CD4-positive, alpha-beta T cell treated with Interleukin-4 for 1 hour (primary cell): ENCODE measurements around the gene SH3BP5.

Experiments used
- DNase-seq, 2 donors: peaks; one replicate each; pipeline ENCODE4 v3.0.0-alpha.2; 2020 to 2022

The SH3BP5 gene

DNA sequence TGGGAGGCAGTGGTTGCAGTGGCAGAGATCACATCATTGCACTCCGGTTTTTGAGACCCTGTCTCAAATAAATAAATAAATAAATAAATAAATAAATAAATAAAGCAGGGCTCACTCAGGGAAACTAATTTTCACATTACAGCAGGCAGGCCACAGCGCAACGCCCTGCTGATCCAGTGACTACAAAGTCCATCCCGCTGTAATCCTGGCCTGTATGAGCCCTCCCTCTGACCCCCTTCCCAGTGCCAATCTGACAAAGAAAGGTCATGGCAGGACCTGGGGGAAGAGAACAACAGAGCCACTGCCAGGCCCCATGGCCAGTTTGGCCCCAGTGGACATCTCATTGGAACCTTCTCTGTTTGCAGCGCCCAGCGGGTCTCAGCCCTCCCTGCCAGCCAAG lies 9.3 kb downstream of the SH3BP5 start:
- DNase-seq, result no peak

DNA sequence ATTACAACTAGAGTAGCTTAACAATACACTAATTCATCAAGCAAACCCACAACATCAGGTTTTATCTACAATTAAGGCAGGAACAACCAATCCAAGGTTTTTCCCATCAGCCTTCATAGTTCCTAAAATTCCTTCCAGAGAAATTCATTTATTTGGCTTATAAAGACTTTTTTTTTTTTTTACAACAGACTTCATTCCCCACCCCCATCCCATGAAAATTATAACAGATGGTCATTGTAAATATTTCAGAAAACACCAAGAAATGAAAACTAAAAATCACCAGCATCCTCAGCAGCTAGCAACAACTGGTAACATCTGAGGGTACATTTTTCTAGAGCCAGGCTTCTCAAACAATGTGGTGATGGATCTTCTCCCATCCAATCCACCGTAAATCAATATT lies 11.0 kb downstream of the SH3BP5 start:
- no peak for DNase-seq

- no peak for DNase-seq
Measured at GRCh38 chr3:15319575-15319974, 12.8 kb downstream of the SH3BP5 start.

GRCh38 chr3:15319136-15319535 lies 13.2 kb downstream of the SH3BP5 start:
- no peak for DNase-seq

GRCh38 chr3:15318661-15319060 lies 13.7 kb downstream of the SH3BP5 start:
- no peak for DNase-seq

DNA sequence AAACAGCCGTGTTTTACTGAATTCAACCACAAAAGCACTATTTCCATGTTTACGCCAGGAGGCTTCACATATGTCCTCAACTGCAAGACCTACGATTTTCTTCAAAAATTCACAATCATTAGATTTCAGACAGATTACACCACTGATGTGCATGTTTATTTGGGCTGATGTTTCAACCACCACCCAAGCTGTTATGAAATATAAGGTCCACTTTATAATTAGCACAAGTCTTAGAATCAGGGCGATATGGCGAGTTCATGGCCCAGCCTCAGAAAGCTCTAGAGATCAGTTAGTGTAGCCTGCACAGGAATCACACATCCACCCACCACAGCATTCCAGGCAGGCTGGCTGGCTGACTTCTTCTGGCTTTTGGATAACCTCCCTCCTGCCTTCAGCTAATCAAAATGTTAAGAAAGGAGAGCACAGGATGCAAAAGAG lies 15.4 kb downstream of the SH3BP5 start:
- DNase-seq, result no peak

- no peak for DNase-seq
Measured at GRCh38 chr3:15315003-15315402, 17.4 kb downstream of the SH3BP5 start.

- DNase-seq, result no peak
Measured at GRCh38 chr3:15314276-15314675, 18.1 kb downstream of the SH3BP5 start.

- DNase-seq, result no peak
Measured at GRCh38 chr3:15313461-15313860, 18.9 kb downstream of the SH3BP5 start.

GRCh38 chr3:15312550-15312949 lies 19.8 kb downstream of the SH3BP5 start:
- no peak for DNase-seq

- peak in 1 of 2 donors; percentile 63 for DNase-seq
Measured at GRCh38 chr3:15310491-15311370, 21.7 kb downstream of the SH3BP5 start.

- DNase-seq, result no peak
Measured at GRCh38 chr3:15309662-15310335, 22.6 kb downstream of the SH3BP5 start.

- no peak for DNase-seq
Measured at GRCh38 chr3:15307580-15307979, 24.8 kb downstream of the SH3BP5 start.

- DNase-seq, result no peak
Measured at GRCh38 chr3:15306979-15307359, 25.4 kb downstream of the SH3BP5 start.

DNA sequence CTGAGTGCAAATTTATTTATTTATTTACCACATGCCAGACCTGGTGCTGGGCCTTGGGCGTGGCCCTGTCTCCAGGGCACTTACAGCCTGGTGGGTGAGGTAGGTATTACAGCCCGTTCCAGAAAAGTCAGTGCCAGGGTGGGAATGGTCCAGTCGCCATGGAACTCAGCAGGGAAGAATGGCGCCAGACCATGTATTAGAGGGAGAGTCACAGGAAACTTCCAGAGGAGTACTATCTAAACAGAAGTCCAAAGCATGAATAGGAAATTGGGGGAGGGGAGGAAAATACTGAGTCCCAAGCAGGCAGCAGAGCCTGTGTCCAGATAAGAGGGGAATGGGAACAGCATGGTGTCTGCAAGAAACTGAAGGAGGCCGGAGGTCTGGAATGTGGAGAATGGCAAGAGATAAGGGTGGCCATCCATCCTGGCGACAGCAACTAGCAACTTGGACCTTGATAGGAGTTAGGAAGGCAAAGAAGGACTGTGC lies 27.0 kb downstream of the SH3BP5 start:
- DNase-seq, result no peak

- no peak for DNase-seq
Measured at GRCh38 chr3:15303728-15304127, 28.7 kb downstream of the SH3BP5 start.

DNA sequence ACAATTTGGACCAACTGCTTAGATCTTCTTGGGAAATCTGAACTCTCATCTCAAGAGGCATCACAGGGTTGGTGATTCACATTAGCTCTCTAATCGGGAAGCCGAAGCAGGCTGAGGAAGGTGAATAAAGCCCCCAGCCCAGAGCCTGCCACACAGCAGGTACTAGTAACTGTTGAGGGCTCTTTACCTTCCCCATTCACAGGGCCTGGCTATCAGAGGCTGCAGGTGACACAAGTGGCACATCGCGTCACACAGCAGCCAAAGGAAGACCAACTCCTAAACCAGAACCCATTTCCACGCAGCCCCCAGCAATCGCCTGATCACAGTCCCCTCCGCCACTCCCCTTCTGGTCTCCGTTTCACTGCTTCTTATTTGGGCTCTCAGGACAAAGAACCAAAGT lies 29.2 kb downstream of the SH3BP5 start:
- DNase-seq, result no peak

DNA sequence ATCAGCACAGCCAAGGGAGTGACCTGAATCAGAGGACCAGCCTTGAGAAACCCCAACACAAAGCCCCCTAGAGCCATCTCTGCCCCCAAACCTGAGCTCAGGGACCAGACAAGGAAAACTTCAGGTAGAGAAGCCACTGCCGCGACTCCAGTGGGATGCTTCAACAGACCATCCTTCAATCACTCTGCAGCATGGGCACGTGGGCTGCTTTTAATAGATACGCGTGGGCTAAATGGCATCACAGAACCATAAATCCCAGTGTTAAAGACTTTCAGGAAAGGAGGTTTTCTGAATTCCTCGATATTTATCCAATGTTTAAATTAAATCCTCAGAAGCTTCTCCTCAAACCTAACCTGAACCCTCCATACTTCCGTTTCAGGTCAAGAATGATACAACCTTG lies 30.6 kb downstream of the SH3BP5 start:
- no peak for DNase-seq

DNA sequence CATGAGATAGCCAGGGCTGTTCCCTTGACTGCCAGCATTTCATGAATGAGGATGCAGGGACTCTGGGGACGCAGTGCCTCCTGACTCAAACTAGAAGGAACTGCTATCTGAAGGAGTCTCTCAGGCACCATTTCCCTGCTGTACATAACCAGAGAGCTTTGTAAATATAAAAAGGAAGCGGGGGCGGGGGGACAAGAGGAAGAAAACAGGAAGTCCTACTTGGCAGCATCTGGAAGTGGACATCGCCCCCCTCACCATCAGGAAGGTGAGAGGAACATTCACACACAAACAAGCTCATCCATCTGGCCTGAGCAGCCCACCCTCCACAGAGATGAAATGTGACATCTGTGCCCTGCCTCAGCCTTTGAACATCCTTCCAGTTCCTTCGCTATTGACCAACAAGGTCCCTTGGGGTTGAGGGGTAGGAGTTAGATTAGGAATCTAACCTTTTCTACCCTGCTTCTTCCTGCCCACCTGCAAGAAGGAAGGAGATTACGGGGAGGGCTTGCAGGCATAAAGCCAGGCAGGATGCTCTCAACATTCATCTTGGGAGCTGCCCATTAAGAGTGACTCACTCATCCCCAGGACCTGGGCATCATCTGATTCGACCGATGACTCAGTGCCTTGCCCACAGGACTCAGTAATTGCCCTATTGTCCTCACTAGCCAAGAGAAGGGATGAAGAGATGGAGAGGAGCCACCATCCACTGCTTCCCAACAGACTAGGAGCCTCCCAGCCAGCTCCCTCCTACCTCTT lies 31.9 kb downstream of the SH3BP5 start:
- DNase-seq, result peak in 1 of 2 donors; percentile 67

DNA sequence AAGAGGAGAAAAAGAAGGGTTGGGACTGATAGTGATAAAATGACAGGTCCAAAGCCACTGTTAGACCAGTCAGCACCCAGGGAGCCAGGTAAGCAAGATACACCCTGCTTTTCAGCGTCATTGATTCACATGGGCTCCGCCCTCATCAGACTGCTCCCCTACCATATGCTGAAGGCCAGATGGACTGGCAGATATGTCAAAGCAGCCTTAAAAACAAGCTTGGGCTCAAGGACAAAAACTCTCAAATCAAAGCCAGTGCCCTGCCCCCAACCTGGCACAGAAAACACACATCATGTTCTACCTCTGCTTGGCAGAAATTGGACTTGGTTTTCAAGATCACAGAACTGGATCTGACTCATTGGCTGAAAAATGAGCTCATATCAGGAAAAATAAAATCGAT lies 33.4 kb downstream of the SH3BP5 start:
- no peak for DNase-seq

DNA sequence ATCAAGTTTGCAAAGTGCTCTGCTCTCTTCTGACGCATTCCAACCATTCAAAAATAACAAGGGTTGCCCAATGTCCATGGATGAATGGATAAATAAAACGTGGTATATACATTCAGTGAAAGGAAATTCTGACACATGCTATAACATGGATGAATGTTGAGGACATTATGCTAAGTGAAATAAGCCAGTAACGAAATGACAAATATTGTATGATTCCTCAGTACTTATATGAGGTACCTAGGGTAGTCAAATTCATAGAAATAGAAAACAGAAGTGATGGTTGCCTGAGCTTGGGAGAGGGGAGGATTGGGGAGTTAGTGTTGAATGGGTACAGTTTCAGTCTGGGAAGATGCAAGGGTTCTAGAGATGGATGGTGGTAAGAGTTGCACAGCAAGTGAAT lies 33.9 kb downstream of the SH3BP5 start:
- DNase-seq, result no peak

DNA sequence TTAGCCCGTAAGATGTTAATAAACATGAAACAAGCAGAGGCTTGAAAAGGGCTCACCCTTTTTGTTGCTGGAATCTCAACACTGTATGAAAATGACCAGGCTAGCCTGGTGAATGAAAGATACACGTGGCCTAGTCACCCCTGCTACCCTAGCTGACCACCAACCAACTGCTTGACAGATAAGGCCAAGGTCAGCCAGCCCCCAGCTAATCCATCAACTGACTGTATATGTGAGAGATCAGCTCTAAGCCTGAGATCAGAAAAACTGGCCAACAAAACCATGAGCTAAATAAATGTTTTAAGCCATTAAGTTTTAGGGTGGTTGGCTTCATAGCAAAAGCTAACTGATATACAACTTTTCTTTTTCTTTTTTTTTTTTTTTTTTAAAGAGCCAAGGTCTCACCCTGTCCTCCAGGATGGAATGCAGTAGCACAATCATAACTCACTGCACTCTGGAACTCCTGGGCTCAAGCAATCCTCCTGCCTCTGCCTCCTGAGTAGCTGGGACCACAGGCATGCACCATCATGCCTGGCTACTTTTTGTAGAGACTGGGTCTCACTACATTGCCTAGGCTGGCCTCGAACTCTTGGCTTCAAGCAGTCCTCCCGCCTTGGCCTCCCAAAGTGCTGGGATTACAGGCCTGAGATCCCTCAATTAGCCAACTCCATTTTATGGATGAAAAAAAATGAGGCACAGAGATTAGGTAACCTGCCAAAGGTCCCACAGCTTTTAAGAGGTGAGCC lies 34.6 kb downstream of the SH3BP5 start:
- DNase-seq, result no peak

GRCh38 chr3:15295506-15295905 lies 36.9 kb downstream of the SH3BP5 start:
- DNase-seq, result peak in 1 of 2 donors; percentile 47
